Activated gamma-delta T cell (primary cell): ENCODE results near the gene TXNIP.

Experiments used
- DNase-seq: peaks from one replicate; lab custom pipeline; 2025; lab: John Stamatoyannopoulos, UW

The TXNIP gene

GRCh38 chr1:145963265-145964019 is 32.9 kb downstream of the TXNIP start:
- no peak for DNase-seq

GRCh38 chr1:145962157-145963102 is 33.9 kb downstream of the TXNIP start:
- DNase-seq, result peak; percentile 36

GRCh38 chr1:145961425-145962156 is 34.8 kb downstream of the TXNIP start:
- no peak for DNase-seq

GRCh38 chr1:145961109-145961424 is 35.3 kb downstream of the TXNIP start:
- no peak for DNase-seq

- peak; percentile 36 for DNase-seq
Observed at GRCh38 chr1:145960468-145961108, 35.8 kb downstream of the TXNIP start.

- DNase-seq, result no peak
Observed at GRCh38 chr1:145959957-145960467, 36.4 kb downstream of the TXNIP start.

- no peak for DNase-seq
Observed at GRCh38 chr1:145959333-145959732, 37.0 kb downstream of the TXNIP start.

- no peak for DNase-seq
Observed at GRCh38 chr1:145958734-145959133, 37.6 kb downstream of the TXNIP start.

GRCh38 chr1:145957443-145958319 is 38.7 kb downstream of the TXNIP start, which contains the start of gene LIX1L:
LIX1L (minus strand) TSS chr1:145958017; CDS start chr1:145957927, 90 bp downstream.
- peak; percentile 85 for DNase-seq

- DNase-seq, result no peak
Observed at GRCh38 chr1:145956781-145957442, 39.5 kb downstream of the TXNIP start.

- DNase-seq, result no peak
Observed at GRCh38 chr1:145956361-145956760, 40.0 kb downstream of the TXNIP start.

GRCh38 chr1:145955436-145955835 is 40.9 kb downstream of the TXNIP start:
- DNase-seq, result no peak

- DNase-seq, result no peak
Observed at GRCh38 chr1:145953861-145954260, 42.5 kb downstream of the TXNIP start.

GRCh38 chr1:145952903-145953302 is 43.5 kb downstream of the TXNIP start:
- no peak for DNase-seq

GRCh38 chr1:145951526-145951925 is 44.9 kb downstream of the TXNIP start:
- DNase-seq, result no peak

GRCh38 chr1:145949219-145949618 is 47.2 kb downstream of the TXNIP start:
- no peak for DNase-seq

- DNase-seq, result no peak
Observed at GRCh38 chr1:145947551-145947950, 48.8 kb downstream of the TXNIP start.

GRCh38 chr1:145946477-145946986 is 49.8 kb downstream of the TXNIP start:
- DNase-seq, result no peak

GRCh38 chr1:145944532-145944931 is 51.8 kb downstream of the TXNIP start:
- DNase-seq, result no peak

- no peak for DNase-seq
Observed at GRCh38 chr1:145942871-145943270, 53.5 kb downstream of the TXNIP start.
